HepG2 (cell line): ENCODE data around the gene SIRPA. TPM values are rescaled to one million over a fixed set of nuclear protein-coding genes. Genes with fewer than 3 reads are reported as not detected.
A peak's percentile ranks its signal among the peaks of the same experiment; 100 is the strongest.

ENCODE experiments used
- ATAC-seq: fragments of 200-7000 bp; cut with Tn5 transposase; 3 replicates; pipeline ENCODE4 v1.9.1; 2020; ENCODE audit warnings: mild to moderate bottlenecking, moderate library complexity
- BruUV-seq: library from RNA; stranded (reverse); fragments of 400-500 nt; replicated peaks from 2 replicates; lab custom pipeline; 2021; lab: Mats Ljungman, UMichigan
- CTCF ChIA-PET: fragments of 300-600 bp; formaldehyde crosslinking; extraction: SDS; loops from one replicate; lab custom pipeline; 2021; ENCODE audit warnings: low total read pairs, inconsistent platforms, low intra/inter-chr PET ratio; lab: Yijun Ruan, JAX
- POLR2A ChIA-PET: fragments of 350-600 bp; sonication (Branson Sonifier 250); formaldehyde crosslinking; loops from one replicate; lab custom pipeline; 2020; ENCODE audit warnings: antibody characterized with exemption, inconsistent platforms; lab: Yijun Ruan, JAX
- DNase-seq: peaks from one replicate; pipeline ENCODE4 v3.0.0-alpha.2; 2015; ENCODE audit warnings: low spot score
- FAIRE-seq: peaks from 3 replicates; lab custom pipeline; 2011; peaks lifted over from hg19 to GRCh38; lab: Jason Lieb, UNC
- H2AFZ ChIP-seq: one replicate; pipeline ENCODE4 v1.6.1; 2011; ENCODE audit warnings: low read length, inconsistent platforms
- H3K27ac ChIP-seq: fragments of 300-600 bp; 3 replicates; pipeline ENCODE4 v1.8.0; 2011; ENCODE audit warnings: mixed run types, mild to moderate bottlenecking, mixed read lengths, low read length, inconsistent platforms; ENCODE audit not compliant: insufficient read depth; ENCODE audit errors: extremely low read length
- H3K27me3 ChIP-seq, 2 experiments: fragments of 200-600 bp in 1 of 2; 2 replicates in 1 of 2; 3 replicates in 1 of 2; pipeline versions ENCODE4 v1.6.0 to v1.8.0; 2011; ENCODE audit warnings: low read length in 2 of 2, mild to moderate bottlenecking in 2 of 2, moderate library complexity in 2 of 2, inconsistent platforms in 1 of 2; ENCODE audit not compliant: insufficient read depth in 2 of 2, control insufficient read depth in 1 of 2
- H3K36me3 ChIP-seq, 2 experiments: fragments of 200-600 bp in 1 of 2; replicated peaks in 1 of 2; 2 replicates in 1 of 2; 3 replicates in 1 of 2; pipeline versions ENCODE4 v1.5.1 to v1.8.0; 2011; ENCODE audit warnings: low read length in 2 of 2, inconsistent platforms in 1 of 2; ENCODE audit not compliant: insufficient read depth in 2 of 2, control insufficient read depth in 1 of 2
- H3K4me1 ChIP-seq: 2 replicates; pipeline ENCODE4 v1.5.1; 2012; ENCODE audit warnings: low read length, inconsistent platforms; ENCODE audit not compliant: insufficient read depth
- H3K4me2 ChIP-seq: 2 replicates; pipeline ENCODE4 v1.6.0; 2011; ENCODE audit warnings: low read depth, low read length, inconsistent platforms
- H3K4me3 ChIP-seq, 3 experiments: fragments of 200-600 bp in 1 of 3; sonication (generic), shearing (Covaris generic) in 1 of 3; replicated peaks in 1 of 3; 2 replicates each; pipeline ENCODE4 v1.5.1; 2011 to 2016; ENCODE audit warnings: low read length in 3 of 3, inconsistent platforms in 2 of 3, low read depth in 2 of 3, mild to moderate bottlenecking in 2 of 3, control low read depth in 1 of 3, mixed read lengths in 1 of 3; ENCODE audit not compliant: insufficient read depth in 1 of 3
- H3K79me2 ChIP-seq: one replicate; pipeline ENCODE4 v1.6.1; 2011; ENCODE audit warnings: low read length, inconsistent platforms; ENCODE audit not compliant: insufficient read depth
- H3K9ac ChIP-seq: 2 replicates; pipeline ENCODE4 v1.6.0; 2011; ENCODE audit warnings: mild to moderate bottlenecking, low read depth, low read length, inconsistent platforms; ENCODE audit not compliant: insufficient read depth
- H3K9me3 ChIP-seq: 2 replicates; pipeline ENCODE4 v1.5.1; 2012; ENCODE audit warnings: mild to moderate bottlenecking, low read length
- H4K20me1 ChIP-seq: 2 replicates; pipeline ENCODE4 v1.6.0; 2011; ENCODE audit warnings: inconsistent platforms, mild to moderate bottlenecking, low read length, moderate library complexity; ENCODE audit not compliant: insufficient read depth
- CTCF ChIP-seq: sonication (generic); formaldehyde crosslinking; IDR thresholded peaks from 2 replicates; pipeline ENCODE4 v1.5.0; 2020; ENCODE audit warnings: mild to moderate bottlenecking, missing genetic modification reagents, moderate library complexity
- JDP2 ChIP-seq: sonication (generic); formaldehyde crosslinking; IDR thresholded peaks from 2 replicates; pipeline ENCODE4 v1.8.1; 2022; ENCODE audit warnings: missing genetic modification reagents, borderline replicate concordance
- KAT7 ChIP-seq: IDR thresholded peaks from 2 replicates; pipeline ENCODE4 v1.6.1; 2018; ENCODE audit warnings: borderline replicate concordance, missing compliant biosample characterization
- NFE2L1 ChIP-seq: sonication (generic); formaldehyde crosslinking; IDR thresholded peaks from 2 replicates; pipeline ENCODE4 v1.4.0; 2020; ENCODE audit warnings: missing genetic modification reagents, mild to moderate bottlenecking, borderline replicate concordance
- NFIC ChIP-seq: IDR thresholded peaks from 2 replicates; pipeline ENCODE4 v1.6.1; 2012; ENCODE audit warnings: mild to moderate bottlenecking, low read length, inconsistent platforms
- PAXIP1 ChIP-seq: sonication (generic); formaldehyde crosslinking; conservative IDR thresholded peaks from 2 replicates; pipeline ENCODE4 v1.4.0; 2020; ENCODE audit warnings: mild to moderate bottlenecking, missing genetic modification reagents, moderate library complexity
- REST ChIP-seq, 2 experiments: IDR thresholded peaks; 2 replicates each; pipeline ENCODE4 v1.6.1; 2011 to 2012; ENCODE audit warnings: low read length in 2 of 2, borderline replicate concordance in 1 of 2, low read depth in 1 of 2, mild to moderate bottlenecking in 1 of 2, moderate library complexity in 1 of 2
- ZNF841 ChIP-seq: sonication (generic); formaldehyde crosslinking; IDR thresholded peaks from 2 replicates; pipeline ENCODE4 v1.8.1; 2023; ENCODE audit warnings: missing genetic modification reagents, borderline replicate concordance
- ZNF891 ChIP-seq: sonication (generic); formaldehyde crosslinking; IDR thresholded peaks from 2 replicates; pipeline ENCODE4 v1.5.0; 2020; ENCODE audit warnings: mild to moderate bottlenecking, missing genetic modification reagents
- WGBS: methylation state at CpG from one replicate; pipeline ENCODE4 v1.1.6; 2017; ENCODE audit warnings: low lambda C conversion rate; 5-methylcytosine and 5-hydroxymethylcytosine counted together
- in situ Hi-C: cut with HindIII; loops from 2 replicates; pipeline ENCODE4 v1.10.0; 2017; ENCODE audit warnings: low pct_unique_long_range_greater_than_20kb; ENCODE audit not compliant: extremely low pct_ligation_motif_present
- intact Hi-C: fragments of 100-400 bp; cut with micrococcal nuclease; formaldehyde crosslinking; loops from one replicate; pipeline ENCODE4 v1.10.0; 2022; ENCODE audit not compliant: unreplicated experiment
- polyA plus RNA-seq, 8 experiments: library from polyadenylated mRNA; depleted of rRNA in 3 of 8; stranded (reverse) in 7 of 8; unstranded in 1 of 8; fragments of >200 nt; fragmentation: Illumina TruSeq in 4 of 8; extraction: Trizol in 4 of 8; gene quantifications; 2 replicates each; pipeline versions ENCODE4 v1.2.1 to v1.2.3, GENCODE V29; 2011 to 2016; ENCODE audit warnings: low read depth in 4 of 8, missing spikeins in 1 of 8, mixed read lengths in 1 of 8; ENCODE audit not compliant: insufficient read depth in 1 of 8
- total RNA-seq, 5 experiments: library from RNA; depleted of rRNA; stranded (reverse); fragments of >200 nt; fragmentation: Illumina TruSeq; extraction: Trizol; gene quantifications; 2 replicates each; pipeline ENCODE4 v1.2.3, GENCODE V29; 2016; ENCODE audit warnings: low read depth in 1 of 5

SIRPA gene
- total and polyA plus RNA-seq, 2 of the 13 experiments (the other 11 are each of a cell fraction or from before 2014, with no cell fraction given) = 7.2 to 17.6 TPM

DNA sequence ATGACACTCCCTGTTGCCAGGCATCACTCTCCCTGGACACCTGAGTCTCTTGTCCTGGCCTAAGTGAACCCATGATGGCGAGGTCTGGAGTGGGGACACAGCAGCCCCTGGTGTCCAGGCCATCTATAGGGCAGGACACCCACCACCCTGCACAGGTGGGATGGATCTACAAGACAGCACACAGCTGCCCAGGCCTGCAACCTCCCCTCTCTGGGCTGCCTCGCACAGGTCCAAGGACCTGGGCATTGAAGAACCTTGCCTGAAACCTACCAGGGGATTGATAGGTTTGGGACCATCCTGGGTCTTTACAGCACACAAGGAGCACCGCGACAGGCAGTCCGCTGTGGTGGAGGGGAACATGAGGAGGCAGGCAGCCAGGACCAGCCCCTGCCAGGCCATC lies 87.5 kb downstream of the SIRPA start:
- Histone ChIP-seq H3K4me1 (no peaks in the 10 kb centered on the region), H2AFZ (no peak overlapping the region), H3K27me3 (peaks cover 1 to 35% of the 10 kb centered on the region in 2 experiments; a peak in 3 of 5 replicates), H4K20me1 (no peaks in the 10 kb centered on the region), H3K9ac (no peak overlapping the region), H3K79me2 (no peaks in the 10 kb centered on the region), H3K4me3 (no peak overlapping the region), H3K9me3 (no peaks in the 10 kb centered on the region), H3K36me3 (no peaks in the 10 kb centered on the region), H3K4me2 (no peak overlapping the region), H3K27ac (no peak overlapping the region)
- ATAC-seq (peak; percentile 68), DNase-seq (no peak), FAIRE-seq (no peak)
- BruUV-seq = no TSS peak
- intact Hi-C loops = no loop called here
- TF ChIP-seq ZNF841 (CRISPR knock-in tag) (no peak), NFIC (no peak), KAT7 (no peak), PAXIP1 (CRISPR knock-in tag) (no peak), ZNF891 (CRISPR knock-in tag) (no peak), CTCF (peak; percentile 17; the same call in 1 of the 2 replicates), NFE2L1 (CRISPR knock-in tag) (no peak), REST (IDR thresholded peaks at IDR 0.05; ENCODE audit: borderline replicate concordance in 1 of 2, low read depth in 1 of 2, low read length in 2 of 2) (no peak), JDP2 (CRISPR knock-in tag) (no peak)
- ChIA-PET POLR2A (no interaction called here), CTCF (no interaction called here)
- in situ Hi-C loops = no loop called here
- 26% methylated on average over 4 of the region's 5 CpGs for WGBS
